ENCODE measurements around the gene SFRP5. TPM values are rescaled to one million over a fixed set of nuclear protein-coding genes. Genes with fewer than 3 reads are reported as not detected.

The SFRP5 gene
- total RNA-seq, 1 experiment from 2014 or later, result 3.5 TPM

DNA sequence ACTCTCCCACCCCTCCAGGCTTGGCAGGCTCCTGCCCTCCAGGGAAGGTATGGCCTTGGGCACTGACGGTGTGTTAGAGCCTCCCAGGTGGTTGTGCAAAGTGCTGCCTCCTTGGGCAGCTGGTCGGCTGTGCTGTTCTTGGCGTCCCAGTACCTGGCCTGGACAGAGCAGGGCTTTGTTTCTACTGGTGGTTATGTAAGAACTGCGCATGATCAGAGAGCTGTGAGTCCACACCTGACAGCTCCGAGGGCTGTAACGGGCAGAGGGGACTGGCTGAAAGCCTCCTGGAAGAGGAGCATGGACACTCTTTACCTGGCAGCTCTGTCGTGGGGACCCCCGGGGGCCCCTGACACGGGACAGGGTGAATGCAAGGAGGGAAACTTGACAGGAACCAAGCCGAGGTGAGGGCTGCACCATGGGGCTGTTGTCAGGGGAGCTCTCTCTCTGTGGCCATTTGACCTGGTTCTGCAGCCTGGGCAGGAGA is 3.1 kb upstream of the SFRP5 start (continued):
- TF ChIP-seq, protein P1, sequence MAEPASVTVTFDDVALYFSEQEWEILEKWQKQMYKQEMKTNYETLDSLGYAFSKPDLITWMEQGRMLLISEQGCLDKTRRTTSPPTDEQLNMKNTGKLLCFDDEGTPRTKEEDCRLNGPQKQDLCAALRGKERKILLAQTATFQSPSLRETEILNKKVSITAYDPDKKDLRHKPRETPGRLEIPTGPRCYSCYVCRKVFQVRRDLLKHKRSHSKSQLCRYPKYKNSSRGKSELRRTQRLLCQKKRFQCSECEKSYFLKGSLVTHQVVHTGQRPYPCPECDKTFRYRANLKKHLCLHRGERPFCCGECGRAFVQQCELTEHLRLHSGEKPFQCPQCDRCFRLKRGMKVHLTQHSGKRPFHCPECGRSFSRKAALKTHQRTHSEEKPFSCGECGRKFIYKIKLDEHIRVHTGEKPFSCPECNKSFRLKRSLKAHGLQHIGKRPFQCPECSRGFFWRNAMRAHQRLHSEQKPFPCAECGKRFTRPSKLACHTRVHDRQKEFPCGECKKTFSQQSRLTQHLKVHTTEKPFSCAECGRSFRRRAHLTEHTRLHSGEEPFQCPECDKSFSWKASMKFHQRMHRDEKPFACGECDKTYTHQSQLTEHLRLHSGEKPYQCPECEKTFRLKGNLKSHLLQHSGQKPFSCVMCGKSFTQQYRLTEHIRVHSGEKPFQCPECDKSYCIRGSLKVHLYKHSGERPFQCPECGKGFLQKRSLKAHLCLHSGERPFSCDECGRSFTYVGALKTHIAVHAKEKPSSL (CRISPR knock-in tag; conservative IDR thresholded peaks at IDR 0.05), result no peak
- TF ChIP-seq, protein P2, sequence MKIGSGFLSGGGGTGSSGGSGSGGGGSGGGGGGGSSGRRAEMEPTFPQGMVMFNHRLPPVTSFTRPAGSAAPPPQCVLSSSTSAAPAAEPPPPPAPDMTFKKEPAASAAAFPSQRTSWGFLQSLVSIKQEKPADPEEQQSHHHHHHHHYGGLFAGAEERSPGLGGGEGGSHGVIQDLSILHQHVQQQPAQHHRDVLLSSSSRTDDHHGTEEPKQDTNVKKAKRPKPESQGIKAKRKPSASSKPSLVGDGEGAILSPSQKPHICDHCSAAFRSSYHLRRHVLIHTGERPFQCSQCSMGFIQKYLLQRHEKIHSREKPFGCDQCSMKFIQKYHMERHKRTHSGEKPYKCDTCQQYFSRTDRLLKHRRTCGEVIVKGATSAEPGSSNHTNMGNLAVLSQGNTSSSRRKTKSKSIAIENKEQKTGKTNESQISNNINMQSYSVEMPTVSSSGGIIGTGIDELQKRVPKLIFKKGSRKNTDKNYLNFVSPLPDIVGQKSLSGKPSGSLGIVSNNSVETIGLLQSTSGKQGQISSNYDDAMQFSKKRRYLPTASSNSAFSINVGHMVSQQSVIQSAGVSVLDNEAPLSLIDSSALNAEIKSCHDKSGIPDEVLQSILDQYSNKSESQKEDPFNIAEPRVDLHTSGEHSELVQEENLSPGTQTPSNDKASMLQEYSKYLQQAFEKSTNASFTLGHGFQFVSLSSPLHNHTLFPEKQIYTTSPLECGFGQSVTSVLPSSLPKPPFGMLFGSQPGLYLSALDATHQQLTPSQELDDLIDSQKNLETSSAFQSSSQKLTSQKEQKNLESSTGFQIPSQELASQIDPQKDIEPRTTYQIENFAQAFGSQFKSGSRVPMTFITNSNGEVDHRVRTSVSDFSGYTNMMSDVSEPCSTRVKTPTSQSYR (CRISPR knock-in tag; IDR thresholded peaks at IDR 0.05), result no peak

DNA sequence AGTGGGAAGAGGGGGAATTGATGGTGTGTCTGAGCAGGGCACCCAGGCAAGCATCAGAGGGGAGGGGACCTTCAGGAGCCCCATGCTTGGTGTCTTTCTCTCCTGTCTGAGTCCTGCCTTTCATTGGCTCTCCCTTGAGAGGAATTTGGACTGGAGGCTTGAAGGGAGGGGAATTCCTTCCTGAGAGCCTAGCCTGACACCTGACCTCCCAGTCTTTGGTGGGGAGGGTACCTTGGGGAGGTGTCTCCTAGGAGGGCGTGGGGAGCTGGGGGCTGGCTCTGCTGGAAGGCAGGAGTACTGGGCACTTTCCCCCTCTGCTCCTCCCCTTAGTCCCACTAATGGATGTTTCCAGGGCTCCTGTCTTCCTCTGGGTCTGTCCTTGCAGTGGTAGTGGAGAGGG is 1.3 kb upstream of the SFRP5 start:
- DNase-seq (ENCODE audit: low spot score), result no peak
- TF ChIP-seq NR3C1 (CRISPR knock-in tag; conservative IDR thresholded peaks at IDR 0.05; ENCODE audit: low read depth) (no peak), IRF2 (CRISPR knock-in tag; IDR thresholded peaks at IDR 0.05; ENCODE audit: borderline replicate concordance, low read depth) (no peak), SOX15 (CRISPR knock-in tag; IDR thresholded peaks at IDR 0.05) (no peak), ZNF423 (CRISPR knock-in tag; IDR thresholded peaks at IDR 0.05) (no peak), GTF2I (CRISPR knock-in tag; conservative IDR thresholded peaks at IDR 0.05) (no peak), NR2C2 (CRISPR knock-in tag; IDR thresholded peaks at IDR 0.05) (no peak), ZBTB21 (CRISPR knock-in tag; IDR thresholded peaks at IDR 0.05; ENCODE audit: borderline replicate concordance) (no peak), GABPB1 (CRISPR knock-in tag; IDR thresholded peaks at IDR 0.05) (no peak), JUN (CRISPR knock-in tag; IDR thresholded peaks at IDR 0.05) (no peak), ETV6 (CRISPR knock-in tag; IDR thresholded peaks at IDR 0.05) (no peak)
- TF ChIP-seq, protein P3, sequence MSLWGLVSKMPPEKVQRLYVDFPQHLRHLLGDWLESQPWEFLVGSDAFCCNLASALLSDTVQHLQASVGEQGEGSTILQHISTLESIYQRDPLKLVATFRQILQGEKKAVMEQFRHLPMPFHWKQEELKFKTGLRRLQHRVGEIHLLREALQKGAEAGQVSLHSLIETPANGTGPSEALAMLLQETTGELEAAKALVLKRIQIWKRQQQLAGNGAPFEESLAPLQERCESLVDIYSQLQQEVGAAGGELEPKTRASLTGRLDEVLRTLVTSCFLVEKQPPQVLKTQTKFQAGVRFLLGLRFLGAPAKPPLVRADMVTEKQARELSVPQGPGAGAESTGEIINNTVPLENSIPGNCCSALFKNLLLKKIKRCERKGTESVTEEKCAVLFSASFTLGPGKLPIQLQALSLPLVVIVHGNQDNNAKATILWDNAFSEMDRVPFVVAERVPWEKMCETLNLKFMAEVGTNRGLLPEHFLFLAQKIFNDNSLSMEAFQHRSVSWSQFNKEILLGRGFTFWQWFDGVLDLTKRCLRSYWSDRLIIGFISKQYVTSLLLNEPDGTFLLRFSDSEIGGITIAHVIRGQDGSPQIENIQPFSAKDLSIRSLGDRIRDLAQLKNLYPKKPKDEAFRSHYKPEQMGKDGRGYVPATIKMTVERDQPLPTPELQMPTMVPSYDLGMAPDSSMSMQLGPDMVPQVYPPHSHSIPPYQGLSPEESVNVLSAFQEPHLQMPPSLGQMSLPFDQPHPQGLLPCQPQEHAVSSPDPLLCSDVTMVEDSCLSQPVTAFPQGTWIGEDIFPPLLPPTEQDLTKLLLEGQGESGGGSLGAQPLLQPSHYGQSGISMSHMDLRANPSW (CRISPR knock-in tag; conservative IDR thresholded peaks at IDR 0.05; ENCODE audit: low read depth), result no peak
- TF ChIP-seq, protein P4, sequence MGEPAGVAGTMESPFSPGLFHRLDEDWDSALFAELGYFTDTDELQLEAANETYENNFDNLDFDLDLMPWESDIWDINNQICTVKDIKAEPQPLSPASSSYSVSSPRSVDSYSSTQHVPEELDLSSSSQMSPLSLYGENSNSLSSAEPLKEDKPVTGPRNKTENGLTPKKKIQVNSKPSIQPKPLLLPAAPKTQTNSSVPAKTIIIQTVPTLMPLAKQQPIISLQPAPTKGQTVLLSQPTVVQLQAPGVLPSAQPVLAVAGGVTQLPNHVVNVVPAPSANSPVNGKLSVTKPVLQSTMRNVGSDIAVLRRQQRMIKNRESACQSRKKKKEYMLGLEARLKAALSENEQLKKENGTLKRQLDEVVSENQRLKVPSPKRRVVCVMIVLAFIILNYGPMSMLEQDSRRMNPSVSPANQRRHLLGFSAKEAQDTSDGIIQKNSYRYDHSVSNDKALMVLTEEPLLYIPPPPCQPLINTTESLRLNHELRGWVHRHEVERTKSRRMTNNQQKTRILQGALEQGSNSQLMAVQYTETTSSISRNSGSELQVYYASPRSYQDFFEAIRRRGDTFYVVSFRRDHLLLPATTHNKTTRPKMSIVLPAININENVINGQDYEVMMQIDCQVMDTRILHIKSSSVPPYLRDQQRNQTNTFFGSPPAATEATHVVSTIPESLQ (CRISPR knock-in tag; IDR thresholded peaks at IDR 0.05), result no peak
- TF ChIP-seq, protein P5, sequence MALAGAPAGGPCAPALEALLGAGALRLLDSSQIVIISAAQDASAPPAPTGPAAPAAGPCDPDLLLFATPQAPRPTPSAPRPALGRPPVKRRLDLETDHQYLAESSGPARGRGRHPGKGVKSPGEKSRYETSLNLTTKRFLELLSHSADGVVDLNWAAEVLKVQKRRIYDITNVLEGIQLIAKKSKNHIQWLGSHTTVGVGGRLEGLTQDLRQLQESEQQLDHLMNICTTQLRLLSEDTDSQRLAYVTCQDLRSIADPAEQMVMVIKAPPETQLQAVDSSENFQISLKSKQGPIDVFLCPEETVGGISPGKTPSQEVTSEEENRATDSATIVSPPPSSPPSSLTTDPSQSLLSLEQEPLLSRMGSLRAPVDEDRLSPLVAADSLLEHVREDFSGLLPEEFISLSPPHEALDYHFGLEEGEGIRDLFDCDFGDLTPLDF (CRISPR knock-in tag; IDR thresholded peaks at IDR 0.05), result no peak
- TF ChIP-seq, protein P6, sequence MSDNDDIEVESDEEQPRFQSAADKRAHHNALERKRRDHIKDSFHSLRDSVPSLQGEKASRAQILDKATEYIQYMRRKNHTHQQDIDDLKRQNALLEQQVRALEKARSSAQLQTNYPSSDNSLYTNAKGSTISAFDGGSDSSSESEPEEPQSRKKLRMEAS (CRISPR knock-in tag; IDR thresholded peaks at IDR 0.05), result no peak
- TF ChIP-seq, protein P7, sequence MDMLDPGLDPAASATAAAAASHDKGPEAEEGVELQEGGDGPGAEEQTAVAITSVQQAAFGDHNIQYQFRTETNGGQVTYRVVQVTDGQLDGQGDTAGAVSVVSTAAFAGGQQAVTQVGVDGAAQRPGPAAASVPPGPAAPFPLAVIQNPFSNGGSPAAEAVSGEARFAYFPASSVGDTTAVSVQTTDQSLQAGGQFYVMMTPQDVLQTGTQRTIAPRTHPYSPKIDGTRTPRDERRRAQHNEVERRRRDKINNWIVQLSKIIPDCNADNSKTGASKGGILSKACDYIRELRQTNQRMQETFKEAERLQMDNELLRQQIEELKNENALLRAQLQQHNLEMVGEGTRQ (CRISPR knock-in tag; IDR thresholded peaks at IDR 0.05), result no peak
- peaks cover 8% of the 10 kb centered on the region for H3K4me1 Mint-ChIP-seq
- H3K27me3 Mint-ChIP-seq (ENCODE audit: low read depth), result peaks cover 58% of the 10 kb centered on the region
- H3K4me3 Mint-ChIP-seq, result no peak overlapping the region
- no peak overlapping the region for H3K27ac Mint-ChIP-seq
- no peaks in the 10 kb centered on the region for H3K9me3 Mint-ChIP-seq
- ChIA-PET POLR2A (interaction anchor here (0.5 kb wide), 1 partner anchor 55 kb away, joined by 4 read pairs; no protein-coding TSS in a partner anchor), CTCF (interaction anchor here (1.0 to 2.8 kb wide), 5 partner anchors 8 to 96 kb away, joined by 3 to 20 read pairs (median 9); no protein-coding TSS in a partner anchor)
- no peaks in the 10 kb centered on the region for H3K36me3 Mint-ChIP-seq
- ATAC-seq, result no peak
